Measurements from ENCODE around the gene IGFBP2. TPM values are rescaled to one million over a fixed set of nuclear protein-coding genes. Genes with fewer than 3 reads are reported as not detected.

Gene IGFBP2
- total and polyA plus RNA-seq, 2 of the 8 experiments (the other 6 are each of a cell fraction or from before 2014, with no cell fraction given): 326 to 782 TPM

DNA sequence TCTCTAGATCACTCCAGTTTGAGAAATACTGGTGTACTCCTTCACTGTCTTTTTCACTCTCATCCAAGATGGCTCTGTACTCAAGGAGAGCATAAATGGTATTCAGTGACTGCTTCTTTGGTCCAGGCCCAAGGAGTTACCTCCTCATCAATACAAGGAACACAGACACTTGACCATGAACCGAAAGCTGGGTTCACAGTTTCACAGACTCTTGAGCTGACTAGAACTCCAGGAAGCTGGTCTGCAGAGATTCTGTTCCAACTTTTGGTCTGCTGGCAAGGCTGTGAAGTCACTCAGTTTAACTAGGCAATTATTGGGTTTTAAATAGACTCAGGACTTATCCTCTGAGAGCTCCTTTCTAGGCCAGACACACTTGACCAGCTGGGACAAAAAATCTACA is 69.5 kb downstream of the IGFBP2 start (continued):
- TF ChIP-seq HDAC6 (IDR thresholded peaks at IDR 0.05; ENCODE audit: low read depth, low read length) (no peak), TAF1 (IDR thresholded peaks at IDR 0.05; ENCODE audit: low read depth, low read length) (no peak), CHD7 (IDR thresholded peaks at IDR 0.05; ENCODE audit: insufficient replicate concordance, low read length) (no peak)

Data from H1 (cell line).